Esophagus muscularis mucosa (tissue), 4 donors: Measurements from ENCODE around the gene EXOC3L1.

Experiments
- CTCF ChIP-seq, 3 experiments: fragments of 200-600 bp in 2 of 3; fragments of 450-650 bp in 1 of 3; sonication (generic) in 2 of 3; IDR thresholded peaks; one replicate each; pipeline ENCODE4 v1.5.1; 2017 to 2019; ENCODE audit warnings: antibody characterized with exemption in 3 of 3, mild to moderate bottlenecking in 2 of 3, moderate library complexity in 1 of 3
- EP300 ChIP-seq: sonication (generic); formaldehyde crosslinking; IDR thresholded peaks from one replicate; pipeline ENCODE4 v1.6.1; 2017; ENCODE audit warnings: antibody characterized with exemption
- POLR2A ChIP-seq: fragments of 450-650 bp; IDR thresholded peaks from one replicate; pipeline ENCODE4 v1.6.1; 2017; ENCODE audit warnings: antibody characterized with exemption, moderate library complexity, mild to moderate bottlenecking, low read depth
- POLR2AphosphoS5 ChIP-seq, 2 donors: sonication (generic); formaldehyde crosslinking; IDR thresholded peaks; one replicate each; pipeline ENCODE4 v1.6.1; 2017; ENCODE audit warnings: antibody characterized with exemption in 2 of 2

DNA sequence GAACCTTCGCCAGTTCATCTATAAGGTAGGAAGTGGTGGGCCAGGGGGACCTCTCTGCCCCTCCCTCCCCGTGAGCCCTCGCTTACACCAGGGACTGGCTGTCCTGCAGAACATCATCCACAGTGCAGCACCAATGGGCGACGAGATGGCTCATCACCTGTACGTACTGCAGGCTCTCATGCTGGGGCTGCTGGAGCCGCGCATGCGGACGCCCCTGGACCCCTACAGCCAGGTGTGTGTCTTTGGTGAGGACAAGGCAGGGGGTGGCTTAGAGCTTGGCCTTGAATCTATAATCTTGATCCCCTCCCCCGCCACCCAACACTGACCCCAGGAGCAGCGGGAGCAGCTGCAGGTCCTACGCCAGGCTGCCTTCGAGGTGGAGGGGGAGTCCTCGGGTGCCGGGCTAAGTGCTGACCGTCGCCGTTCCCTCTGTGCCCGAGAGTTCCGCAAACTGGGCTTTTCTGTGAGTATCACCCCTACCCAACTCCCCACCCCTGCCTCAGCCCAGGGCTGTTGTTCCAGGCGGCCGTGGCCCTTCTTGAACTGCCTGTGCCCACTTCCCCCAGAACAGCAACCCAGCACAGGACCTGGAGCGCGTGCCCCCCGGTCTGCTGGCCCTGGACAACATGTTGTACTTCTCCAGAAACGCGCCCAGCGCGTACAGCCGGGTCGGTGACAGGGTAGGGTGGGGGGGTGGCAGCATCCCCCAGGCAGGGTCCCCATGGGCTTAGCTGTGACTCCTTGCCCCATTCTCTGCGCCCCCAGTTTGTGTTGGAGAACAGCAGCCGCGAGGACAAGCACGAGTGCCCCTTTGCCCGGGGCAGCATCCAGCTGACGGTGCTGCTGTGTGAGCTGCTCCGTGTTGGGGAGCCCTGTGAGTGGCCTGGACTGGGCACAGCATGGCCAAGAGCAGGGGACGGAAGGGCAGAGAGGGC is 11.7 kb upstream of the EXOC3L1 start:
- TF ChIP-seq EP300 (no peak), POLR2A (no peak), CTCF (IDR thresholded peaks at IDR 0.05) (no peak), POLR2AphosphoS5 (IDR thresholded peaks at IDR 0.05) (no peak)
